ENCODE measurements around the gene COL20A1. TPM values are rescaled to one million over a fixed set of nuclear protein-coding genes. Genes with fewer than 3 reads are reported as not detected.

COL20A1 gene
- total RNA-seq, 1 donor from 2014 or later = not detected

GRCh38 chr20:63350196-63350595, 57.2 kb downstream of the COL20A1 start:
- Histone ChIP-seq H3K27ac (no peak overlapping the region), H3K9me3 (no peaks in the 10 kb centered on the region), H3K36me3 (no peaks in the 10 kb centered on the region), H3K27me3 (peaks cover 8% of the 10 kb centered on the region), H3K4me3 (no peak overlapping the region), H3K4me1 (no peaks in the 10 kb centered on the region)
- TF ChIP-seq CTCF (IDR thresholded peaks at IDR 0.05) = no peak
- DNase-seq (no peak), ATAC-seq (no peak)
- intact Hi-C loops (cut with DNase I) = no loop called here

- Histone ChIP-seq H3K27ac (no peak overlapping the region), H3K9me3 (no peaks in the 10 kb centered on the region), H3K4me1 (no peaks in the 10 kb centered on the region), H3K36me3 (no peaks in the 10 kb centered on the region), H3K4me3 (no peak overlapping the region), H3K27me3 (peaks cover 8% of the 10 kb centered on the region)
- intact Hi-C loops (cut with DNase I) = no loop called here
- ATAC-seq (no peak), DNase-seq (no peak)
- no peak for TF ChIP-seq CTCF (IDR thresholded peaks at IDR 0.05)
Measured at GRCh38 chr20:63350597-63351325, 57.8 kb downstream of the COL20A1 start.

- Histone ChIP-seq H3K9me3 (no peaks in the 10 kb centered on the region), H3K4me3 (no peak overlapping the region), H3K36me3 (no peaks in the 10 kb centered on the region), H3K27ac (no peak overlapping the region), H3K27me3 (peaks cover 8% of the 10 kb centered on the region), H3K4me1 (no peaks in the 10 kb centered on the region)
- intact Hi-C loops (cut with DNase I) = no loop called here
- TF ChIP-seq CTCF (IDR thresholded peaks at IDR 0.05) = no peak
- no peak for DNase-seq
- ATAC-seq = no peak
Measured at GRCh38 chr20:63351326-63351700, 58.3 kb downstream of the COL20A1 start.

- Histone ChIP-seq H3K4me3 (no peak overlapping the region), H3K27ac (no peak overlapping the region), H3K36me3 (no peaks in the 10 kb centered on the region), H3K27me3 (peaks cover 8% of the 10 kb centered on the region), H3K9me3 (no peaks in the 10 kb centered on the region), H3K4me1 (no peaks in the 10 kb centered on the region)
- TF ChIP-seq CTCF (IDR thresholded peaks at IDR 0.05) = no peak
- intact Hi-C loops (cut with DNase I) = no loop called here
- DNase-seq = no peak
- ATAC-seq = no peak
Measured at GRCh38 chr20:63351811-63352591, 59.0 kb downstream of the COL20A1 start.

- no peak for ATAC-seq
- intact Hi-C loops (cut with DNase I) = no loop called here
Measured at GRCh38 chr20:63352811-63353221, 59.8 kb downstream of the COL20A1 start.

More at GRCh38 chr20:63352811-63353221, 59.8 kb downstream of the COL20A1 start:
- no peak for TF ChIP-seq CTCF (IDR thresholded peaks at IDR 0.05)
- H3K9me3 ChIP-seq = no peaks in the 10 kb centered on the region
- H3K4me3 ChIP-seq = no peak overlapping the region
- DNase-seq = no peak
- no peaks in the 10 kb centered on the region for H3K4me1 ChIP-seq
- H3K27me3 ChIP-seq = peaks cover 8% of the 10 kb centered on the region
- H3K36me3 ChIP-seq = no peaks in the 10 kb centered on the region
- H3K27ac ChIP-seq = no peak overlapping the region
